GM23338 (cell line): ENCODE results near the gene RRP8. TPM values are rescaled to one million over a fixed set of nuclear protein-coding genes. Genes with fewer than 3 reads are reported as not detected.

Experiments
- ATAC-seq: fragments of 200-7000 bp; cut with Tn5 transposase; 3 replicates; pipeline ENCODE4 v1.9.1; 2020
- DNase-seq: peaks from one replicate; pipeline ENCODE4 v3.0.0-alpha.2; 2015; ENCODE audit warnings: low spot score
- H2AFZ ChIP-seq: fragments of 200-600 bp; sonication (generic); 2 replicates; pipeline ENCODE4 v1.8.0; 2016; ENCODE audit warnings: antibody characterized with exemption, mild to moderate bottlenecking, moderate library complexity
- H3F3A ChIP-seq: fragments of 200-600 bp; sonication (generic); replicated peaks from 2 replicates; pipeline ENCODE4 v1.8.0; 2017; ENCODE audit warnings: antibody characterized with exemption, mixed run types, low read depth
- H3K27ac ChIP-seq: fragments of 200-600 bp; sonication (generic); 2 replicates; pipeline ENCODE4 v1.6.1; 2016; ENCODE audit warnings: low read depth
- H3K27me3 ChIP-seq: fragments of 200-600 bp; sonication (generic); 2 replicates; pipeline ENCODE4 v1.8.0; 2016; ENCODE audit warnings: mild to moderate bottlenecking, mixed run types, moderate library complexity; ENCODE audit not compliant: insufficient read depth
- H3K36me3 ChIP-seq: fragments of 200-600 bp; sonication (generic); 2 replicates; pipeline ENCODE4 v1.8.0; 2016; ENCODE audit warnings: mild to moderate bottlenecking; ENCODE audit not compliant: insufficient read depth
- H3K4me1 ChIP-seq: fragments of 200-600 bp; sonication (generic); 2 replicates; pipeline ENCODE4 v1.8.0; 2016; ENCODE audit warnings: mild to moderate bottlenecking, moderate library complexity; ENCODE audit not compliant: insufficient read depth
- H3K4me2 ChIP-seq: fragments of 200-600 bp; sonication (generic); 2 replicates; pipeline ENCODE4 v1.7.1; 2017; ENCODE audit warnings: mixed run types
- H3K4me3 ChIP-seq: fragments of 200-600 bp; sonication (generic); 2 replicates; pipeline ENCODE4 v1.6.1; 2016; ENCODE audit warnings: mixed run types
- H3K79me2 ChIP-seq: fragments of 200-600 bp; sonication (generic); replicated peaks from 2 replicates; pipeline ENCODE4 v1.8.0; 2017; ENCODE audit warnings: mild to moderate bottlenecking; ENCODE audit not compliant: insufficient read depth
- H3K9me2 ChIP-seq: fragments of 200-600 bp; sonication (generic); 2 replicates; pipeline ENCODE4 v1.8.0; 2017; ENCODE audit not compliant: insufficient read depth
- H4K20me1 ChIP-seq: fragments of 200-600 bp; sonication (generic); replicated peaks from 2 replicates; pipeline ENCODE4 v1.8.0; 2017; ENCODE audit warnings: mild to moderate bottlenecking; ENCODE audit not compliant: insufficient read depth
- H3K27ac Mint-ChIP-seq: 2 replicates; pipeline ENCODE4 v1.8.0; 2020; ENCODE audit warnings: inconsistent platforms, mild to moderate bottlenecking, moderate library complexity, mixed read lengths
- H3K27me3 Mint-ChIP-seq: 3 replicates; pipeline ENCODE4 v1.8.0; 2022; ENCODE audit warnings: low read depth, mild to moderate bottlenecking, moderate library complexity, mixed read lengths, inconsistent platforms; ENCODE audit not compliant: insufficient read depth, poor library complexity
- H3K36me3 Mint-ChIP-seq: 3 replicates; pipeline ENCODE4 v1.8.0; 2021; ENCODE audit warnings: low read depth, mild to moderate bottlenecking, inconsistent platforms, moderate library complexity, mixed read lengths
- H3K4me1 Mint-ChIP-seq: 3 replicates; pipeline ENCODE4 v1.8.0; 2020; ENCODE audit warnings: mild to moderate bottlenecking, inconsistent platforms, mixed read lengths
- H3K4me3 Mint-ChIP-seq: 3 replicates; pipeline ENCODE4 v1.8.0; 2021; ENCODE audit warnings: moderate library complexity, mild to moderate bottlenecking, inconsistent platforms, mixed read lengths
- H3K9me3 Mint-ChIP-seq: 3 replicates; pipeline ENCODE4 v1.8.0; 2020; ENCODE audit warnings: moderate library complexity, mild to moderate bottlenecking, inconsistent platforms, mixed read lengths
- CTCF ChIP-seq, 2 experiments: fragments of 200-600 bp in 1 of 2; sonication (generic) in 1 of 2; conservative IDR thresholded peaks; 2 replicates each; pipeline versions ENCODE4 v1.5.1 to v1.6.1; 2016 to 2017; ENCODE audit warnings: antibody characterized with exemption in 2 of 2, low read depth in 2 of 2, mild to moderate bottlenecking in 2 of 2, moderate library complexity in 1 of 2
- ZNF462 ChIP-seq: fragments of 250-450 bp; sonication (Bioruptor Pico); IDR thresholded peaks from 2 replicates; pipeline ENCODE4 v1.5.0; 2020; ENCODE audit warnings: mild to moderate bottlenecking, moderate library complexity
- polyA plus RNA-seq: library from polyadenylated mRNA; unstranded; fragments of >200 nt; fragmentation: Nextera tagmentation; extraction: Ambion mirVana; gene quantifications from 2 replicates; pipeline ENCODE4 v1.2.1, GENCODE V29; 2016
- total RNA-seq: library from RNA; depleted of rRNA; stranded (reverse); fragments of >200 nt; shearing (Covaris generic); gene quantifications from 2 replicates; pipeline ENCODE4 v1.2.3, GENCODE V29; 2014

RRP8 gene
- total and polyA plus RNA-seq, 2 experiments from 2014 or later = 7.4 to 13.7 TPM

- peak overlapping the region; percentile 92 for H3K27ac Mint-ChIP-seq
- peak; percentile 67 for DNase-seq
Measured at GRCh38 chr11:6568191-6568918, 35.1 kb downstream of the RRP8 start.

More at GRCh38 chr11:6568191-6568918, 35.1 kb downstream of the RRP8 start:
- Histone ChIP-seq H3K79me2 (no peaks in the 10 kb centered on the region), H3K4me2 (no peak overlapping the region), H3K4me1 (peaks cover 6% of the 10 kb centered on the region; the same call in 1 of the 2 replicates), H3K27me3 (peaks cover 10% of the 10 kb centered on the region; the same call in 1 of the 2 replicates), H3K36me3 (no peaks in the 10 kb centered on the region), H3K27ac (no peak overlapping the region), H3K9me2 (no peaks in the 10 kb centered on the region), H2AFZ (no peak overlapping the region), H3K4me3 (no peak overlapping the region), H3F3A (no peaks in the 10 kb centered on the region), H4K20me1 (no peaks in the 10 kb centered on the region)
- peak; percentile 71 for ATAC-seq
- Mint-ChIP-seq H3K4me3 (no peak overlapping the region), H3K27me3 (peaks cover 14% of the 10 kb centered on the region), H3K4me1 (peaks cover 22% of the 10 kb centered on the region), H3K9me3 (no peaks in the 10 kb centered on the region), H3K36me3 (peaks cover 3% of the 10 kb centered on the region; the same call in 1 of the 3 replicates)
- TF ChIP-seq ZNF462 (CRISPR knock-in tag) (no peak), CTCF (conservative IDR thresholded peaks at IDR 0.05; ENCODE audit: low read depth in 2 of 2) (peak; percentile 53 to 59)
